GM10248 (cell line): ENCODE measurements around the gene OLFM1.

Source experiments
- CTCF ChIA-PET: fragments of 300-600 bp; sonication (Branson Sonifier 250); formaldehyde crosslinking; extraction: SDS; loops from one replicate; lab custom pipeline; 2021; ENCODE audit warnings: antibody characterized with exemption; lab: Yijun Ruan, JAX
- POLR2A ChIA-PET: fragments of 350-650 bp; sonication (Branson Sonifier 250); formaldehyde crosslinking; extraction: SDS; loops from one replicate; lab custom pipeline; 2020; ENCODE audit warnings: antibody characterized with exemption; lab: Yijun Ruan, JAX
- DNase-seq: peaks from one replicate; pipeline ENCODE4 v3.0.0; 2012; ENCODE audit errors: extremely low spot score
- CTCF ChIP-seq: IDR thresholded peaks from 2 replicates; pipeline ENCODE4 v1.5.1; 2012; ENCODE audit warnings: mild to moderate bottlenecking, low read depth; ENCODE audit errors: extremely low read depth, missing control alignments, control extremely low read depth

OLFM1 gene

GRCh38 chr9:135167849-135168655 is 80.6 kb downstream of the OLFM1 start:
- no peak for DNase-seq
- ChIA-PET CTCF (no interaction called here), POLR2A (no interaction called here)
- no peak for TF ChIP-seq CTCF

- DNase-seq, result no peak
- CTCF ChIA-PET, result no interaction called here
- POLR2A ChIA-PET, result no interaction called here
- TF ChIP-seq CTCF, result no peak
Measured at GRCh38 chr9:135169709-135170226, 82.3 kb downstream of the OLFM1 start.

GRCh38 chr9:135170535-135170934 is 83.1 kb downstream of the OLFM1 start:
- ChIA-PET CTCF (no interaction called here), POLR2A (no interaction called here)
- TF ChIP-seq CTCF, result no peak
- no peak for DNase-seq
